ENCODE measurements around the gene NATD1.

NATD1 gene

DNA sequence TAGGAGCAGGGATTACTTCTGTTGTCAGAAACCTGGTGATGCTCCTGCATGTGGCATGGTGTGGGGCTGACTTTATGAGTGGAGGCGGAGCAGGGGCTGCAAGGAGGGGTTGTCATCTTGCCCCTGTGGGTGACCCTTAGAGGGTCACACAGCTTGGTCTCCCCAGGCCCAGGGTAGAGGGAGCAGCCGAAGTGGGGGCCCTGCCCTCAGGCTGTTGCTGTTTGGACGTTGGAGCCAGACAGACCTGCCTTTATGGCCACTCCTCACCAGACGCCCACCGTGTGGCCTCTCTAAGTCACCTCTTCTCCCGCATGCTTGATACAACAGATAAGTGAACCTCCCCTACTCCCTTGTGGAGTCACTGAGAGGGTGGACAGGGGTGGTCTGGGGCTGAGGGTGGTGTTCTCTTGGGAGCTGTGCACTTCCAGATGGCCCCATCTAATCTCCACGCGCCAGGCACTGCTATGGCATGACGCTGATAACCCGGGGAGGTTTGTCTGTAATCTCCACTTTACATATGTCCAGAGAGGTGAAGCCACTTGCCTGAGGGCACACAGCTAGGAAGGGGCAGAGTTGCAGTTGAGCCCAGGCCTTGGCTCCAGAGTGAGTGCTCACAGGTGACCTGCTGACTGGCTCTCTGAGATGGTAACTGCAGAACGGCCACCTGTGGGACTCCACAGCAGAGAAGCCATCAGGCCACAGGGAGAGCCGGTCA lies 41.3 kb upstream of the NATD1 start:
- DNase-seq (ENCODE audit: low read depth): no peak
- TF ChIP-seq, protein P1, sequence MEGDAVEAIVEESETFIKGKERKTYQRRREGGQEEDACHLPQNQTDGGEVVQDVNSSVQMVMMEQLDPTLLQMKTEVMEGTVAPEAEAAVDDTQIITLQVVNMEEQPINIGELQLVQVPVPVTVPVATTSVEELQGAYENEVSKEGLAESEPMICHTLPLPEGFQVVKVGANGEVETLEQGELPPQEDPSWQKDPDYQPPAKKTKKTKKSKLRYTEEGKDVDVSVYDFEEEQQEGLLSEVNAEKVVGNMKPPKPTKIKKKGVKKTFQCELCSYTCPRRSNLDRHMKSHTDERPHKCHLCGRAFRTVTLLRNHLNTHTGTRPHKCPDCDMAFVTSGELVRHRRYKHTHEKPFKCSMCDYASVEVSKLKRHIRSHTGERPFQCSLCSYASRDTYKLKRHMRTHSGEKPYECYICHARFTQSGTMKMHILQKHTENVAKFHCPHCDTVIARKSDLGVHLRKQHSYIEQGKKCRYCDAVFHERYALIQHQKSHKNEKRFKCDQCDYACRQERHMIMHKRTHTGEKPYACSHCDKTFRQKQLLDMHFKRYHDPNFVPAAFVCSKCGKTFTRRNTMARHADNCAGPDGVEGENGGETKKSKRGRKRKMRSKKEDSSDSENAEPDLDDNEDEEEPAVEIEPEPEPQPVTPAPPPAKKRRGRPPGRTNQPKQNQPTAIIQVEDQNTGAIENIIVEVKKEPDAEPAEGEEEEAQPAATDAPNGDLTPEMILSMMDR (IDR thresholded peaks at IDR 0.05; ENCODE audit: insufficient read depth, low read depth, low read length, missing control alignments): no peak
- no peak overlapping the region for H3K4me3 ChIP-seq (ENCODE audit: low read depth, low read length)

DNA sequence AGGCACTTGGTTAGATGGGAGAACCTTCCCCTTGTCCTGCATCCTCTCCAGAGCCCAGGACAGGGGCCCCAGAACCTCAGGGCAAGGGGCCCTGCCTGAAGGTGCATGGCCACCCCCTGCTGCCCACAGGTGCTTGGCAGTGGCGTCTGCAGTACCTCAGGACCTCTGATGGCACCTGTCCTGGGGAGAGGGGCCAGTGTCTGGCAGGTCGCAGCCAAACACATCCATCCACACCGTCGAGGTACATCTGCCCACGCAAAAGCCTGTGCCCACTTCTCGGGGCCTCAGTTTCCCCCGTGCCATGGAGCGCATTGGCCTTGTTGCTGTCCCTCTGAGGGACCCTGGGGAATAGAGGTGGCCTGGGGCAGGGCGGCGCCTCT lies 40.6 kb upstream of the NATD1 start:
- DNase-seq (ENCODE audit: low read depth): no peak
- H3K4me3 ChIP-seq (ENCODE audit: low read depth, low read length): no peak overlapping the region
- TF ChIP-seq, protein P1 (IDR thresholded peaks at IDR 0.05; ENCODE audit: insufficient read depth, low read depth, low read length, missing control alignments): no peak

DNA sequence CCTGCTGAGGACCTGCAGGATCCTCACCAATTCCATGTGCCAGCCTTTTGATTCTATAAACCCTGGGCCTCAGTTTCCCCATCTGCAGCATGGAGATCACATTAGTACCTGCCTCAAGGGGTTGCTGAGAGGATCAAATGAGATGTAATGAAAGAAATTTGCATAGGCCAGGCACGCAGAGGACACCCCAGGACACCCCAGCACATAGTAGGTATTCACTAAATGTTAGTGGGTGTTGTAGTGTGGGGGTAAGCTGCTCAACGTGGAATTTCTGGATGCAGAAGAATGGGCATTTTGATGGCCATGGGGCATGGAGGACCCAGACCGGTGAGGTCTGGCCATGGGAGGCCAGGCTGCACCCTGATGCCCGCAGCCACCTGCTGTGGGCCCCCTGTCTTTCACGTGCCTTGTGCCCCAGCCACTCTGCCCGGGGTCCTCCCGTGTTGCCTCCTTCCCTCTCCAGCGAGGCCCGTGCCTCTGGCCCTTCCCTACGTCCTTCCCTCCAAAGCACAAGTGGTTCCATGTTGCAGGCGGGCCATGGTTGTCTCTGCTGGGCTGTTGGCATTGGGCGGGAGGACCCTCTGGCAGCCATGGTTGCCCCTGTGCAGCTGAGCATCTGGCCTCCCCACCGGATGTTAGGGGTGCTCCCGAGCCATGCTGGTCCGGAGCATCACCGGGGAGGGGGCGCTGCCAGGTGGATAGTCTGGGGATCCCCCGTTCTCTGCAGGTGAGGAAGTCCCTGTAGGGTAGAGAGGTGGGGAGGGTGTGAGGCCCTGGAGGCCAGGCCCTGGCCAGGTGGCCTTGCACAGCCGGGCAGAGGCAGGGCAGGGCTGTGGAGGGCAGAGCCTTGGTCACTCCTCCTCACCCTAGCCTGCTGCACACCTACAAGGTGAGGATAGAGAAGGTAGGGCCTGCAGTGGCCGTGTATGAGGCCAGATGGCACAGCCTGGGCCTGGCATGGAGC lies 39.9 kb upstream of the NATD1 start:
- no peak overlapping the region for H3K4me3 ChIP-seq (ENCODE audit: low read depth, low read length)
- no peak for DNase-seq (ENCODE audit: low read depth)
- TF ChIP-seq, protein P1 (IDR thresholded peaks at IDR 0.05; ENCODE audit: insufficient read depth, low read depth, low read length, missing control alignments): no peak

DNA sequence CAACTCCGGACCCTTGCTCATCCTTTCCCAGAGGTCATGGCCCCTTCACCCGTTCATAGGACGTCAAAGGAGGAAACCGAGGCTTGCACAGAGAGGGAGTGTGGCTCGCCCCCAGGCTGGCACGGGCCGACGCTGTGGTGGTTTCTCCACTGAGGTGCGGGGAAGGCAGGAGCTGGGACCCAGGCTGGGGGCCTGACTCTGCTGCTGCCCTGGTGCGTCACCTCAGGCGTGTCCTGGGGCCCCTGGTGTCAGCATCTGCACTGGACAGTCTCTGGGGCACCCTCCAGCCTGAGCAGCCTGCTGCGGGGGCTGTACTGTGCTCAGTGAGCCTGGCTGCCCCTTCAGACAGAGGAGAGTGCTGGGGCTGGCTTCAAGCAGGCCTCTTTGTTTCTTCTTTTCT lies 38.7 kb upstream of the NATD1 start:
- DNase-seq (ENCODE audit: low read depth): no peak
- TF ChIP-seq, protein P1 (IDR thresholded peaks at IDR 0.05; ENCODE audit: insufficient read depth, low read depth, low read length, missing control alignments): no peak
- H3K4me3 ChIP-seq (ENCODE audit: low read depth, low read length): no peak overlapping the region

DNA sequence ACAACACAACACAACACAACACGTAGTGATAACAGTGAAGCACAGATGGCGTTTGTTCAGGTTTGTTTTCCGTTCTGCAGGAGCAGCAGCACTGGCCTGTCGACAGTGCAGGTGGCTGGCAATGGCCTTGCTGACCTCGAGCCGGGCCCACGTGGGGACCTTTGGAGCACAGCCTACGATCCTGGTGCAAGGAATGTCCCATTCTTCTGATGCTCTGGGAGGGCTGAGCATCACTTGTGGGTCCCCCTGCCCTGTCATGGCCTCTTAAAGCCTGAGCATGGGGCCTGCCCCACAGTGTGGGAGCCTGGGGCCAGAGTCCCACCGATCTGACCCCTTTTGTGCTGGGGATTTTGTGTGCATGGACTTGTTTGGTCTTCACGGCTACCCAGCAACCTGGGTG lies 38.1 kb upstream of the NATD1 start:
- no peak for DNase-seq (ENCODE audit: low read depth)
- TF ChIP-seq, protein P1 (IDR thresholded peaks at IDR 0.05; ENCODE audit: insufficient read depth, low read depth, low read length, missing control alignments): no peak
- no peak overlapping the region for H3K4me3 ChIP-seq (ENCODE audit: low read depth, low read length)

DNA sequence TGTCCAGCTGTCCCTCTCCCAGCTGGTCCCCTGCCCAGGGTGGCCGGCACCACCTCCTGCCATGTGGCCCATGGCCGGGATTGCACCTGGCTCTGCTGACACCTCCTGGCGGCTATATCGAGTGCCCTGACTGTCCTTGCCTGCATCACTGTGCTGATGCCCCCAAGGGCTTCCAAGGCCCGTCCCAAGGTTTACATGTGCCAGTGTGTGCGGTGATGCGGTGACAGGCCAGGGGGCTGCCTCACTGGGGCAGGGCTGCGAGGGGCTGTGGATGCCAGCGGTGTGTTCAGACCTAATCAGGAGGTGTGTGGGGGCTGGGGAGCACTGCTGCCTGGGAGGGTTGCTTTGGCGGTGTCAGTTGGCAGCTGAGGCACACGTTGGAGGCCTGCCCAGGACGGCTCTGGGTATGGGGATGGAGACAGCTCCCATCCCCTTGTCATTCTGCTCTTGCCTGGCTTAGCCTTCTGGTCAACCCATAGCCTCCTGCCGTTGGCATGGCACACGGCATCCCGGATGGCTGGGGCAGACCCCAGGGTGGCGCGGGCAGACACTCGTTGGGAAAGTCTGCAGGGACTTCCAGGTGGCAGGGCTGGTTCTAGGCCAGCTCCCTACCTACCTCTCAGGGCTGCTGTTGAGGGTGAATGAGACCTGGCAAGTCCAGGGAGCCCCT lies 36.8 kb upstream of the NATD1 start:
- no peak for DNase-seq (ENCODE audit: low read depth)
- no peak overlapping the region for H3K4me3 ChIP-seq (ENCODE audit: low read depth, low read length)

More for the DNA sequence above, 36.8 kb upstream of the NATD1 start:
- TF ChIP-seq, protein P1 (IDR thresholded peaks at IDR 0.05; ENCODE audit: insufficient read depth, low read depth, low read length, missing control alignments): no peak

All from GM12865 (cell line).